ENCODE measurements around the gene BBS2.

Gene BBS2

GRCh38 chr16:56481468-56482122, 38.2 kb downstream of the BBS2 start:
- Histone ChIP-seq H3K4me3 (ENCODE audit: low read length) (no peak overlapping the region), H3K36me3 (ENCODE audit: control insufficient read depth, insufficient read depth, low read length) (peaks cover 8% of the 10 kb centered on the region), H3K27me3 (ENCODE audit: control insufficient read depth, insufficient read depth, low read length) (no peaks in the 10 kb centered on the region), H3K4me1 (ENCODE audit: control insufficient read depth, insufficient read depth, low read length) (no peaks in the 10 kb centered on the region), H3K27ac (ENCODE audit: low read depth, low read length) (no peak overlapping the region), H3K9ac (ENCODE audit: low read length) (no peak overlapping the region)

- H3K27me3 ChIP-seq (ENCODE audit: control insufficient read depth, insufficient read depth, low read length) = no peaks in the 10 kb centered on the region
- H3K4me3 ChIP-seq (ENCODE audit: low read length) = no peak overlapping the region
- H3K9ac ChIP-seq (ENCODE audit: low read length) = no peak overlapping the region
- H3K27ac ChIP-seq (ENCODE audit: low read depth, low read length) = no peak overlapping the region
- H3K36me3 ChIP-seq (ENCODE audit: control insufficient read depth, insufficient read depth, low read length) = peaks cover 14% of the 10 kb centered on the region
- no peaks in the 10 kb centered on the region for H3K4me1 ChIP-seq (ENCODE audit: control insufficient read depth, insufficient read depth, low read length)
Measured at GRCh38 chr16:56480776-56481467, 38.9 kb downstream of the BBS2 start.

- Histone ChIP-seq H3K36me3 (ENCODE audit: control insufficient read depth, insufficient read depth, low read length) (peaks cover 19% of the 10 kb centered on the region), H3K27ac (ENCODE audit: low read depth, low read length) (no peak overlapping the region), H3K4me3 (ENCODE audit: low read length) (no peak overlapping the region), H3K27me3 (ENCODE audit: control insufficient read depth, insufficient read depth, low read length) (no peaks in the 10 kb centered on the region), H3K4me1 (ENCODE audit: control insufficient read depth, insufficient read depth, low read length) (no peaks in the 10 kb centered on the region), H3K9ac (ENCODE audit: low read length) (no peak overlapping the region)
Measured at GRCh38 chr16:56479469-56479868, 40.4 kb downstream of the BBS2 start.

GRCh38 chr16:56478281-56479049, 41.4 kb downstream of the BBS2 start:
- Histone ChIP-seq H3K4me1 (ENCODE audit: control insufficient read depth, insufficient read depth, low read length) (no peaks in the 10 kb centered on the region), H3K36me3 (ENCODE audit: control insufficient read depth, insufficient read depth, low read length) (peaks cover 19% of the 10 kb centered on the region), H3K4me3 (ENCODE audit: low read length) (no peak overlapping the region), H3K9ac (ENCODE audit: low read length) (no peak overlapping the region), H3K27me3 (ENCODE audit: control insufficient read depth, insufficient read depth, low read length) (no peaks in the 10 kb centered on the region), H3K27ac (ENCODE audit: low read depth, low read length) (no peak overlapping the region)

- Histone ChIP-seq H3K27ac (ENCODE audit: low read depth, low read length) (no peak overlapping the region), H3K27me3 (ENCODE audit: control insufficient read depth, insufficient read depth, low read length) (no peaks in the 10 kb centered on the region), H3K9ac (ENCODE audit: low read length) (no peak overlapping the region), H3K4me1 (ENCODE audit: control insufficient read depth, insufficient read depth, low read length) (no peaks in the 10 kb centered on the region), H3K4me3 (ENCODE audit: low read length) (no peak overlapping the region), H3K36me3 (ENCODE audit: control insufficient read depth, insufficient read depth, low read length) (peaks cover 19% of the 10 kb centered on the region)
Measured at GRCh38 chr16:56477096-56477878, 42.5 kb downstream of the BBS2 start.

- Histone ChIP-seq H3K9ac (ENCODE audit: low read length) (no peak overlapping the region), H3K36me3 (ENCODE audit: control insufficient read depth, insufficient read depth, low read length) (peaks cover 23% of the 10 kb centered on the region)
Measured at GRCh38 chr16:56475201-56475600, 44.6 kb downstream of the BBS2 start.

GRCh38 chr16:56470666-56471065, 49.2 kb downstream of the BBS2 start:
- Histone ChIP-seq H3K4me1 (ENCODE audit: control insufficient read depth, insufficient read depth, low read length) (no peaks in the 10 kb centered on the region), H3K9ac (ENCODE audit: low read length) (no peak overlapping the region), H3K4me3 (ENCODE audit: low read length) (no peak overlapping the region), H3K36me3 (ENCODE audit: control insufficient read depth, insufficient read depth, low read length) (peaks cover 19% of the 10 kb centered on the region), H3K27me3 (ENCODE audit: control insufficient read depth, insufficient read depth, low read length) (no peaks in the 10 kb centered on the region), H3K27ac (ENCODE audit: low read depth, low read length) (no peak overlapping the region)

More at GRCh38 chr16:56475201-56475600, 44.6 kb downstream of the BBS2 start:
- H3K4me1 ChIP-seq (ENCODE audit: control insufficient read depth, insufficient read depth, low read length) = no peaks in the 10 kb centered on the region
- H3K27me3 ChIP-seq (ENCODE audit: control insufficient read depth, insufficient read depth, low read length) = no peaks in the 10 kb centered on the region
- H3K4me3 ChIP-seq (ENCODE audit: low read length) = no peak overlapping the region
- H3K27ac ChIP-seq (ENCODE audit: low read depth, low read length) = no peak overlapping the region

GRCh38 chr16:56470232-56470631, 49.6 kb downstream of the BBS2 start:
- H3K9ac ChIP-seq (ENCODE audit: low read length) = no peak overlapping the region
- peaks cover 16% of the 10 kb centered on the region for H3K36me3 ChIP-seq (ENCODE audit: control insufficient read depth, insufficient read depth, low read length)
- H3K4me3 ChIP-seq (ENCODE audit: low read length) = no peak overlapping the region
- H3K27me3 ChIP-seq (ENCODE audit: control insufficient read depth, insufficient read depth, low read length) = no peaks in the 10 kb centered on the region
- no peak overlapping the region for H3K27ac ChIP-seq (ENCODE audit: low read depth, low read length)
- H3K4me1 ChIP-seq (ENCODE audit: control insufficient read depth, insufficient read depth, low read length) = no peaks in the 10 kb centered on the region

GRCh38 chr16:56469748-56470147, 50.1 kb downstream of the BBS2 start:
- H3K27ac ChIP-seq (ENCODE audit: low read depth, low read length) = no peak overlapping the region

GRCh38 chr16:56468800-56469199, 51.0 kb downstream of the BBS2 start:
- no peak overlapping the region for H3K9ac ChIP-seq (ENCODE audit: low read length)
- peaks cover 16% of the 10 kb centered on the region for H3K36me3 ChIP-seq (ENCODE audit: control insufficient read depth, insufficient read depth, low read length)
- H3K27ac ChIP-seq (ENCODE audit: low read depth, low read length) = no peak overlapping the region
- H3K4me1 ChIP-seq (ENCODE audit: control insufficient read depth, insufficient read depth, low read length) = no peaks in the 10 kb centered on the region
- no peaks in the 10 kb centered on the region for H3K27me3 ChIP-seq (ENCODE audit: control insufficient read depth, insufficient read depth, low read length)
- no peak overlapping the region for H3K4me3 ChIP-seq (ENCODE audit: low read length)

More at GRCh38 chr16:56469748-56470147, 50.1 kb downstream of the BBS2 start:
- Histone ChIP-seq H3K4me1 (ENCODE audit: control insufficient read depth, insufficient read depth, low read length) (no peaks in the 10 kb centered on the region), H3K27me3 (ENCODE audit: control insufficient read depth, insufficient read depth, low read length) (no peaks in the 10 kb centered on the region), H3K4me3 (ENCODE audit: low read length) (no peak overlapping the region), H3K36me3 (ENCODE audit: control insufficient read depth, insufficient read depth, low read length) (peaks cover 16% of the 10 kb centered on the region), H3K9ac (ENCODE audit: low read length) (no peak overlapping the region)

GRCh38 chr16:56466344-56466743, 53.5 kb downstream of the BBS2 start:
- no peaks in the 10 kb centered on the region for H3K27me3 ChIP-seq (ENCODE audit: control insufficient read depth, insufficient read depth, low read length)
- H3K36me3 ChIP-seq (ENCODE audit: control insufficient read depth, insufficient read depth, low read length) = peaks cover 16% of the 10 kb centered on the region
- no peaks in the 10 kb centered on the region for H3K4me1 ChIP-seq (ENCODE audit: control insufficient read depth, insufficient read depth, low read length)
- no peak overlapping the region for H3K27ac ChIP-seq (ENCODE audit: low read depth, low read length)
- H3K9ac ChIP-seq (ENCODE audit: low read length) = no peak overlapping the region
- no peak overlapping the region for H3K4me3 ChIP-seq (ENCODE audit: low read length)

- Histone ChIP-seq H3K27me3 (ENCODE audit: control insufficient read depth, insufficient read depth, low read length) (no peaks in the 10 kb centered on the region), H3K36me3 (ENCODE audit: control insufficient read depth, insufficient read depth, low read length) (peaks cover 18% of the 10 kb centered on the region), H3K4me1 (ENCODE audit: control insufficient read depth, insufficient read depth, low read length) (no peaks in the 10 kb centered on the region), H3K4me3 (ENCODE audit: low read length) (no peak overlapping the region), H3K27ac (ENCODE audit: low read depth, low read length) (no peak overlapping the region), H3K9ac (ENCODE audit: low read length) (no peak overlapping the region)
Measured at GRCh38 chr16:56463153-56463552, 56.7 kb downstream of the BBS2 start.
